ENCODE data around the gene TUBB8B.
"Not testable (repeated sequence)": the region's sequence is repeated elsewhere in the genome, so short reads cannot be mapped to it uniquely, and the experiment has no call there.

DNA sequence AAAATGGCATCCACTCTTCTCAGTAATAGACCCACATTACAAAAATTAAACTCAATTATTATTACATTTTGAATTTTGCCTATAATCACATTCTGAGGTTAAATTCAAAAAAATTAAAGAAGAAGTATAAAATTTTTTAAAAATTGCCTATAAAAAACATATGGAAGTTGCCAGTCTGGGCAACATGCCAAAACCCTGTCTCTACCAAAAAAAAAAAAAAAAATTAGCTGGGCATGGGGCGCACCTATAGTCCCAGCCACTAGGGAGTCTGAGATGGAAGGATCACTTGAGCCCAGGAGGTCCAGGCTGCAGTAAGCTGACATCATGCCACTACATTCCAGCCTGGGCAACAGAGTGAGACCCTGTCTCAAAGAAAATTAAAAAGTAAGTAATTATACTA is 42.1 kb upstream of the TUBB8B start:
- TF ChIP-seq, protein P1, sequence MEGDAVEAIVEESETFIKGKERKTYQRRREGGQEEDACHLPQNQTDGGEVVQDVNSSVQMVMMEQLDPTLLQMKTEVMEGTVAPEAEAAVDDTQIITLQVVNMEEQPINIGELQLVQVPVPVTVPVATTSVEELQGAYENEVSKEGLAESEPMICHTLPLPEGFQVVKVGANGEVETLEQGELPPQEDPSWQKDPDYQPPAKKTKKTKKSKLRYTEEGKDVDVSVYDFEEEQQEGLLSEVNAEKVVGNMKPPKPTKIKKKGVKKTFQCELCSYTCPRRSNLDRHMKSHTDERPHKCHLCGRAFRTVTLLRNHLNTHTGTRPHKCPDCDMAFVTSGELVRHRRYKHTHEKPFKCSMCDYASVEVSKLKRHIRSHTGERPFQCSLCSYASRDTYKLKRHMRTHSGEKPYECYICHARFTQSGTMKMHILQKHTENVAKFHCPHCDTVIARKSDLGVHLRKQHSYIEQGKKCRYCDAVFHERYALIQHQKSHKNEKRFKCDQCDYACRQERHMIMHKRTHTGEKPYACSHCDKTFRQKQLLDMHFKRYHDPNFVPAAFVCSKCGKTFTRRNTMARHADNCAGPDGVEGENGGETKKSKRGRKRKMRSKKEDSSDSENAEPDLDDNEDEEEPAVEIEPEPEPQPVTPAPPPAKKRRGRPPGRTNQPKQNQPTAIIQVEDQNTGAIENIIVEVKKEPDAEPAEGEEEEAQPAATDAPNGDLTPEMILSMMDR (IDR thresholded peaks at IDR 0.05): not testable (repeated sequence)
- TF ChIP-seq POLR2A (IDR thresholded peaks at IDR 0.05): not testable (repeated sequence)

All from adrenal gland (tissue), 5 donors.